ENCODE results near the gene BRICD5. TPM values are rescaled to one million over a fixed set of nuclear protein-coding genes. Genes with fewer than 3 reads are reported as not detected.

BRICD5 gene
- total and polyA plus RNA-seq, 3 experiments from 2014 or later = 0.14 to 10.9 (median 8.4) TPM

DNA sequence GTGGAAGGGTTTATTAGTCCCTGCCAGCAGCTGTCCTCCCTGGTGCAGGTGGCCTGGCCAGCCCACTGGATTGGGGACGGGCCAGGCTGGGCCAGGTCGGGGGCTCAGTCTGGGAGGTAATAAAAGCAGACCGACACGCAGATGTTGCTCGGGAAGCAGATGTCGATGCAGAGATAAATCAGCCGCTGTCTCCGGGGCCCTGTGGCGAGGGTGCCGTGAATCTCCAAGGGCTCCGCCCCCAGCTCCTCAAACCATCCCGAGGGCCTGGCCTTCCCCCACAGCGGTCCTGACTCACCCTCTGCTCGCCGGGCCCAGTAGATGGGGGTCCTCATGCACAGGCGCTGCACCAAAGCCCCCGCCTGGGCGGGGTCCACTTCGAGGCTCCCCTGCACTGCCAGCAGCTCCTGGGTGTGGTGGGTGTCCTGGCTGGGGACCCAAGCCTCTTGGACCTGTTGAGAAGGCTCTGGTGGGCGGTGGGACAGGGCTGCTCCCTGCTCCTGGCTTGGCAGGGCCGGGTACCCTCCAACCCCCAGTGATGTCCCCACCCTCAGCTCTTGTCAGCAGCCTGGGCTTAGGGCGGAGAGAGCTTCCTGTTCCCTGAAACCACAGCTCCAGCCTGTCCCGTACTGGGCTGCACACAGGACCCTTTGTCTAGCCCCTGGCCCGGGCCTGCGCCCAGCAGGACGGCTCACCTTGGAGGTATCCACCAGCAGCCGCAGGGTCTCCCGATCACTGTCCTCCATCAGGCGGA lies 1.2 kb downstream of the BRICD5 start:
- H3K27ac ChIP-seq (ENCODE audit: low read depth, low read length) = no peak overlapping the region
- no peak overlapping the region for H3K27ac Mint-ChIP-seq
- POLR2A ChIA-PET = no interaction called here
- peaks cover 31% of the 10 kb centered on the region for H3K4me1 ChIP-seq (ENCODE audit: insufficient read depth, low read length)
- H3K4me1 Mint-ChIP-seq = peaks cover 24 to 47% (median 32%) of the 10 kb centered on the region in 3 donors
- H3K9me3 Mint-ChIP-seq = no peaks in the 10 kb centered on the region
- no peaks in the 10 kb centered on the region for H3K9me3 ChIP-seq (ENCODE audit: low read length)
- peaks cover 3% of the 10 kb centered on the region for H3K36me3 ChIP-seq (ENCODE audit: insufficient read depth, low read length)
- H3K27me3 Mint-ChIP-seq = no peaks in the 10 kb centered on the region
- peaks cover 0 to 46% (median 4%) of the 10 kb centered on the region in 3 donors for H3K36me3 Mint-ChIP-seq
- CTCF ChIA-PET = no interaction called here
- H3K27me3 ChIP-seq (ENCODE audit: insufficient read depth, low read length, poor library complexity, severe bottlenecking) = no peaks in the 10 kb centered on the region
- no peak overlapping the region for H3K4me3 Mint-ChIP-seq
- no peak overlapping the region for H3K4me3 ChIP-seq (ENCODE audit: low read length)
- DNase-seq = no peak

DNA sequence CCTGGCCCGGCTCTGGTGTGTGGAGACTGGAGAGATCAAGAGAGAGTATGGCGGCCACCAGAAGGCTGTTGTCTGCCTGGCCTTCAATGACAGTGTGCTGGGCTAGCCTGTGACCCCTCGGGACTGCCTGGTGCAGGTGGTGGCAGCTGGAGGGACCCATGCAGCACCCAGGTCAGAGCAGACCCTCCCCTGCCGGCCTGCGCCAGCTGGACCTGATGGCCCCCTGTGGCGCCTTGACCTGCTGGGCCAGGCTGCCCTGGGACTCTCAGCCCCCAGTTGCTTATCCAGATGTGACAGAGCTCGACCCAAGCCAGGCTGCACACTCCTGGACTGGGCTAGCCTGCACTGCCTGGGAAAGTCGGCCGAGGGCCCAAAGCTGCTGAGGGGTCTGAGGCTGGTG lies 1.9 kb downstream of the BRICD5 start:
- Histone ChIP-seq H3K36me3 (ENCODE audit: insufficient read depth, low read length) (peaks cover 3% of the 10 kb centered on the region), H3K4me1 (ENCODE audit: insufficient read depth, low read length) (peaks cover 31% of the 10 kb centered on the region), H3K27me3 (ENCODE audit: insufficient read depth, low read length, poor library complexity, severe bottlenecking) (no peaks in the 10 kb centered on the region), H3K27ac (ENCODE audit: low read depth, low read length) (no peak overlapping the region), H3K9me3 (ENCODE audit: low read length) (no peaks in the 10 kb centered on the region), H3K4me3 (ENCODE audit: low read length) (no peak overlapping the region)
- Mint-ChIP-seq H3K4me1 (peaks cover 26 to 48% (median 34%) of the 10 kb centered on the region in 3 donors), H3K27ac (no peak overlapping the region), H3K9me3 (no peaks in the 10 kb centered on the region), H3K4me3 (no peak overlapping the region), H3K36me3 (peaks cover 0 to 46% (median 4%) of the 10 kb centered on the region in 3 donors), H3K27me3 (no peaks in the 10 kb centered on the region)
- POLR2A ChIA-PET = no interaction called here
- DNase-seq = no peak
- CTCF ChIA-PET = no interaction called here

DNA sequence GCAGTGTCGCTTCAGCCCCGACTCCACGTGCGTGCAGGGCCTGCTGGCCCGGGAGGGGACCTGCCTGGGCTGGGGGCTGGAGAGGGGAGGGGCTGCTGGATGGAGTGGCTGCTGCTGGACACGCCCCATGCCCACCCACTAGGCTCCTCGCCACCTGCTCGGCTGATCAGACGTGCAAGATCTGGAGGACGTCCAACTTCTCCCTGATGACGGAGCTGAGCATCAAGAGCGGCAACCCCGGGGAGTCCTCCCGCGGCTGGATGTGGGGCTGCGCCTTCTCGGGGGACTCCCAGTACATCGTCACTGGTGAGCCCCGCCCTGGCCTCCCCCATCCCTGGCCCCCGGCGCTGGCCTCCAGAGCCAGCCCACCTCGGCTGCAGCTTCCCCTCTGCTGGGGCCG lies 2.4 kb downstream of the BRICD5 start:
- Histone ChIP-seq H3K36me3 (ENCODE audit: insufficient read depth, low read length) (peaks cover 3% of the 10 kb centered on the region), H3K4me3 (ENCODE audit: low read length) (no peak overlapping the region), H3K9me3 (ENCODE audit: low read length) (no peaks in the 10 kb centered on the region), H3K4me1 (ENCODE audit: insufficient read depth, low read length) (peaks cover 27% of the 10 kb centered on the region), H3K27ac (ENCODE audit: low read depth, low read length) (no peak overlapping the region), H3K27me3 (ENCODE audit: insufficient read depth, low read length, poor library complexity, severe bottlenecking) (no peaks in the 10 kb centered on the region)
- Mint-ChIP-seq H3K27me3 (no peaks in the 10 kb centered on the region), H3K27ac (no peak overlapping the region), H3K36me3 (peaks cover 0 to 43% (median 4%) of the 10 kb centered on the region in 3 donors), H3K4me3 (no peak overlapping the region), H3K4me1 (peaks cover 24 to 46% (median 29%) of the 10 kb centered on the region in 3 donors), H3K9me3 (no peaks in the 10 kb centered on the region)
- ChIA-PET CTCF (no interaction called here), POLR2A (no interaction called here)
- DNase-seq = no peak

DNA sequence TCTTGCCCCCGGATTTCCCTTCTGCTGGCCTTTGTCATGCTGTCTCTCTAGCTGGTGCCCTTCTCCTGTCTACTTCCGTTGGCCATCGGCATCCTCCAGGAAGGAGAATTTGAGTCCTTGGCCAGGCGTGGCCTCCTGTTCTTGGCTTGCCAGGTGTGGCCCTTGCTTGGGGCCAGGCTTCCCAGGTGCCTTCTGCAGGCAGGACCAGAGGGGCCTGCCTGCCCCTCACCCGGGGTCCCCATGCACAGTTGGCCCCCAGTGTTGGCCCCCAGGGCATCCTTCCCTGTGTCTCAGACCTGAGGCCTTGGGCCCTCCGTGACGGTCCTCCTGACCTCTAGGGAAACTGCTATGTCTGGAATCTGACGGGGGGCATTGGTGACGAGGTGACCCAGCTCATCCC lies 2.8 kb downstream of the BRICD5 start:
- no peak for DNase-seq
- Histone ChIP-seq H3K4me3 (ENCODE audit: low read length) (no peak overlapping the region), H3K27me3 (ENCODE audit: insufficient read depth, low read length, poor library complexity, severe bottlenecking) (no peaks in the 10 kb centered on the region), H3K4me1 (ENCODE audit: insufficient read depth, low read length) (peaks cover 22% of the 10 kb centered on the region), H3K27ac (ENCODE audit: low read depth, low read length) (no peak overlapping the region), H3K36me3 (ENCODE audit: insufficient read depth, low read length) (peaks cover 3% of the 10 kb centered on the region), H3K9me3 (ENCODE audit: low read length) (no peaks in the 10 kb centered on the region)
- Mint-ChIP-seq H3K27ac (peak overlapping the region in 3 of 8 donors; percentile 38 to 69 (median 61)), H3K4me1 (peaks cover 19 to 42% (median 25%) of the 10 kb centered on the region in 3 donors), H3K36me3 (peaks cover 0 to 40% (median 4%) of the 10 kb centered on the region in 3 donors), H3K27me3 (no peaks in the 10 kb centered on the region), H3K4me3 (peak overlapping the region in 4 of 7 donors; percentile 46 to 89 (median 55)), H3K9me3 (no peaks in the 10 kb centered on the region)
- POLR2A ChIA-PET = no interaction called here
- CTCF ChIA-PET = no interaction called here

DNA sequence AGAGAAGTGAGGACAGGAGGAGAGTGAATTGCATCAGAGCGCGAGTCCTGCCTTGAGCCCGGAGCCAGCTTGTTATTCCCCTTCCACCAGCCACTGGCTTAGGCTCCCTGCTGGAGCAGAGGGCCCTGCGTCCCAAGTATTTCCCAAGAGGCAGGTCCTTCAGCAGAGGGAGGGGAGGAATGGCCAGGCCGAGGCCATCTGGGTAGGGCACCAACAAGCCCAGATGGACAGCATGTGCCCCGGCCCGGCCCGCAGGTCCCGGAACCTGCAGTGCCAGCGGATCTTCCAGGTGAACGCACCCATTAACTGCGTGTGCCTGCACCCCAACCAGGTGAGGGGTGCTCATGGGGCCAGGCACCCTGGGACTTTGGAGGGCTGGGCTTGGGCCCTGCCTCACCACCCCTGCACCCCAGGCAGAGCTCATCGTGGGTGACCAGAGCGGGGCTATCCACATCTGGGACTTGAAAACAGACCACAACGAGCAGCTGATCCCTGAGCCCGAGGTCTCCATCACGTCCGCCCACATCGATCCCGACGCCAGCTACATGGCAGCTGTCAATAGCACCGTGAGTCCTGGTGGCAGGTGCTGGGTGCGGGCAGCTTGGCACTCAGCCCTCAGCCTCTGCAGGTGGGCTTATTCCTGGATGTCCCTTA lies 3.8 kb downstream of the BRICD5 start:
- ChIA-PET CTCF (interaction anchor here (1.1 to 3.9 kb wide), 2 partner anchors 13 to 52 kb away, joined by 5 to 17 read pairs; no protein-coding TSS in a partner anchor), POLR2A (interaction anchor here (0.6 to 2.5 kb wide), 3 partner anchors 8 to 876 kb away, joined by 3 to 20 read pairs (median 5); partner anchors contain the start of gene PGP)
- peak overlapping the region in 3 of 8 donors; percentile 21 to 90 (median 22) for H3K27ac Mint-ChIP-seq
- H3K36me3 Mint-ChIP-seq = peaks cover 0 to 33% (median 4%) of the 10 kb centered on the region in 3 donors
- H3K4me3 Mint-ChIP-seq = peak overlapping the region; percentile 32 to 95 (median 74)
- no peaks in the 10 kb centered on the region for H3K27me3 Mint-ChIP-seq
- H3K9me3 Mint-ChIP-seq = no peaks in the 10 kb centered on the region
- Histone ChIP-seq H3K27ac (ENCODE audit: low read depth, low read length) (no peak overlapping the region), H3K4me1 (ENCODE audit: insufficient read depth, low read length) (peaks cover 17% of the 10 kb centered on the region), H3K4me3 (ENCODE audit: low read length) (no peak overlapping the region), H3K27me3 (ENCODE audit: insufficient read depth, low read length, poor library complexity, severe bottlenecking) (no peaks in the 10 kb centered on the region), H3K36me3 (ENCODE audit: insufficient read depth, low read length) (peaks cover 3% of the 10 kb centered on the region), H3K9me3 (ENCODE audit: low read length) (no peaks in the 10 kb centered on the region)
- H3K4me1 Mint-ChIP-seq = peaks cover 14 to 34% (median 21%) of the 10 kb centered on the region in 3 donors
- no peak for DNase-seq

DNA sequence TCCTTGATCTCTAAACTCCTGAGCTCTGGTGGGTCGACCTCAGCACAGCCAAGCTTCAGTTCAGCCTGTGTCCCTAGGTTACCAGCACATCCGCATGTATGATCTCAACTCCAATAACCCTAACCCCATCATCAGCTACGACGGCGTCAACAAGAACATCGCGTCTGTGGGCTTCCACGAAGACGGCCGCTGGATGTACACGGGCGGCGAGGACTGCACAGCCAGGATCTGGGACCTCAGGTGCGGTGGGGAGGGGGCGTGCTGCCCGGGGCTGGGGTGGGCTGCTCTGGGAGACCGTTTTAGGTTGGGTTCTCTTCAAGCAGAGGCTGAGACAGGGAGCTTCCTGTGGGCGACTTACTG lies 4.3 kb downstream of the BRICD5 start:
- no peak for DNase-seq
- Histone ChIP-seq H3K27me3 (ENCODE audit: insufficient read depth, low read length, poor library complexity, severe bottlenecking) (no peaks in the 10 kb centered on the region), H3K36me3 (ENCODE audit: insufficient read depth, low read length) (peaks cover 3% of the 10 kb centered on the region), H3K9me3 (ENCODE audit: low read length) (no peaks in the 10 kb centered on the region), H3K4me1 (ENCODE audit: insufficient read depth, low read length) (peaks cover 17% of the 10 kb centered on the region), H3K27ac (ENCODE audit: low read depth, low read length) (peak overlapping the region; percentile 81), H3K4me3 (ENCODE audit: low read length) (peak overlapping the region; percentile 84)
- Mint-ChIP-seq H3K4me3 (peak overlapping the region; percentile 70 to 95 (median 82)), H3K27ac (peak overlapping the region in 6 of 8 donors; percentile 22 to 90 (median 80)), H3K27me3 (no peaks in the 10 kb centered on the region), H3K36me3 (peaks cover 0 to 30% (median 4%) of the 10 kb centered on the region in 3 donors), H3K4me1 (peaks cover 14 to 32% (median 21%) of the 10 kb centered on the region in 3 donors), H3K9me3 (no peaks in the 10 kb centered on the region)
- ChIA-PET CTCF (interaction anchor here (0.6 to 3.9 kb wide), 4 partner anchors 12 to 140 kb away, joined by 4 to 17 read pairs (median 4); partner anchors contain the start of gene ECI1), POLR2A (interaction anchor here (0.6 to 2.5 kb wide), 4 partner anchors 8 to 876 kb away, joined by 3 to 20 read pairs (median 4); partner anchors contain the start of gene PGP)

DNA sequence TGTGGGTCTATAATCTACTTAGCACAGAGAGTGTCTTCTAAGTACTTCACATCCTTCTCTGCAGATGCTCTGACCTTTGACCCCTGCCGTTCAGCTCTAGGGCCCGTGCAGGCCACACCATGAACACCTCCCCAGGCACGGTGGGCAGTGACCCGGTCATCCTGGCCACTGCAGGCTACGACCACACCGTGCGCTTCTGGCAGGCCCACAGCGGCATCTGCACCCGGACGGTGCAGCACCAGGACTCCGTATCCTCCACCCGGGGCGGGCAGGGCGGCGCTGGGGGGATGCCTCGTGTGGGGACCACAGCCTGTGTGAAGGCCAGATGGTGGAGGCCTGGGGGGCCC lies 4.7 kb downstream of the BRICD5 start:
- Mint-ChIP-seq H3K9me3 (no peaks in the 10 kb centered on the region), H3K4me3 (peak overlapping the region; percentile 70 to 95 (median 82)), H3K27me3 (no peaks in the 10 kb centered on the region), H3K27ac (peak overlapping the region; percentile 46 to 90 (median 78)), H3K36me3 (peaks cover 0 to 30% (median 4%) of the 10 kb centered on the region in 3 donors), H3K4me1 (peaks cover 14 to 32% (median 21%) of the 10 kb centered on the region in 3 donors)
- no peak for DNase-seq
- H3K4me3 ChIP-seq (ENCODE audit: low read length) = peak overlapping the region; percentile 84
- peaks cover 17% of the 10 kb centered on the region for H3K4me1 ChIP-seq (ENCODE audit: insufficient read depth, low read length)
- CTCF ChIA-PET = interaction anchor here (0.6 to 3.9 kb wide), 5 partner anchors 9 to 141 kb away, joined by 3 to 17 read pairs (median 4); partner anchors contain the start of genes ECI1 and PGP
- peak overlapping the region; percentile 81 for H3K27ac ChIP-seq (ENCODE audit: low read depth, low read length)
- H3K27me3 ChIP-seq (ENCODE audit: insufficient read depth, low read length, poor library complexity, severe bottlenecking) = no peaks in the 10 kb centered on the region
- no peaks in the 10 kb centered on the region for H3K9me3 ChIP-seq (ENCODE audit: low read length)
- POLR2A ChIA-PET = interaction anchor here (0.7 to 2.5 kb wide), 4 partner anchors 9 to 241 kb away, joined by 3 to 20 read pairs (median 3); partner anchors contain the start of genes PGP and RPS2
- H3K36me3 ChIP-seq (ENCODE audit: insufficient read depth, low read length) = peaks cover 3% of the 10 kb centered on the region

Measured in CD8-positive, alpha-beta memory T cell (primary cell).